ENCODE data around the gene ADD2.

DNA sequence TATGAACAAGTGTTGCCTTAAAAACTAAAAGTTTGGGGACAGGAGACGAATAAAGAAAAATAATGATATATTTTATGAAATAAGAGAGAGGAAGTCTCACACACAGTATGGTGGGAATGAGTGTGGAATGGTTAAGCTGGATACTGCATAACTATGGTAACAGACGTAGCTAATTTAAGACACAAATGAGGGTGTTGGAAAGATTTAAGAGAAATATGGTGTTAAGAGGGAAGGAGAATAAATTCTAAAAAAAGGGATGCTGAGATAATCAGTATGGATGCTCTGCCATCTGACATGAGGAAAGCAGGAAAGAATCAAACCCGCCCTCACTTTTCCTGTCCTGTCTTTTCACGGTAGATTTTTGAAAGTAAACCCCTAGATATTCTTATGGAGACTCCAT lies 10.6 kb downstream of the ADD2 start:
- TF ChIP-seq CTCF (IDR thresholded peaks at IDR 0.05; ENCODE audit: low read depth, low read length, poor library complexity, severe bottlenecking), result no peak
- no peak for TF ChIP-seq EZH2phosphoT487 (IDR thresholded peaks at IDR 0.05; ENCODE audit: borderline replicate concordance, low read length)

Measured in DOHH2 (cell line).